RCC 7860 (cell line): ENCODE results near the gene MOB3B.
"Not testable (repeated sequence)": the region's sequence is repeated elsewhere in the genome, so short reads cannot be mapped to it uniquely, and the experiment has no call there.

Experiments
- DNase-seq: peaks from one replicate; pipeline ENCODE4 v3.0.0-alpha.2; 2015; ENCODE audit warnings: low spot score
- FAIRE-seq: peaks from 2 replicates; lab custom pipeline; 2012; peaks lifted over from hg19 to GRCh38; lab: Jason Lieb, UNC

Gene MOB3B

GRCh38 chr9:27451207-27451797 is 78.3 kb downstream of the MOB3B start:
- DNase-seq (no peak), FAIRE-seq (no peak)

- FAIRE-seq = no peak
Measured at GRCh38 chr9:27450752-27451151, 78.9 kb downstream of the MOB3B start.

GRCh38 chr9:27448356-27448755 is 81.3 kb downstream of the MOB3B start:
- not testable (repeated sequence) for FAIRE-seq, DNase-seq

More at GRCh38 chr9:27450752-27451151, 78.9 kb downstream of the MOB3B start:
- DNase-seq = no peak

GRCh38 chr9:27447031-27447683 is 82.5 kb downstream of the MOB3B start:
- DNase-seq (no peak), FAIRE-seq (no peak)

- DNase-seq (no peak), FAIRE-seq (no peak)
Measured at GRCh38 chr9:27445688-27446087, 83.9 kb downstream of the MOB3B start.

- no peak for FAIRE-seq
- no peak for DNase-seq
Measured at GRCh38 chr9:27445057-27445595, 84.5 kb downstream of the MOB3B start.

GRCh38 chr9:27442464-27442863 is 87.2 kb downstream of the MOB3B start:
- FAIRE-seq = no peak
- DNase-seq = no peak

- FAIRE-seq = no peak
Measured at GRCh38 chr9:27441741-27442070, 87.9 kb downstream of the MOB3B start.

GRCh38 chr9:27440888-27441740 is 88.5 kb downstream of the MOB3B start:
- DNase-seq (no peak), FAIRE-seq (no peak)

More at GRCh38 chr9:27441741-27442070, 87.9 kb downstream of the MOB3B start:
- DNase-seq = no peak

GRCh38 chr9:27438522-27438921 is 91.1 kb downstream of the MOB3B start:
- no peak for FAIRE-seq
- DNase-seq = no peak

GRCh38 chr9:27437652-27438373 is 91.8 kb downstream of the MOB3B start:
- DNase-seq (no peak), FAIRE-seq (no peak)

- DNase-seq = no peak
- no peak for FAIRE-seq
Measured at GRCh38 chr9:27436234-27436633, 93.4 kb downstream of the MOB3B start.

- no peak for FAIRE-seq
- no peak for DNase-seq
Measured at GRCh38 chr9:27433631-27434325, 95.8 kb downstream of the MOB3B start.

- FAIRE-seq (no peak), DNase-seq (no peak)
Measured at GRCh38 chr9:27432308-27432707, 97.3 kb downstream of the MOB3B start.

- DNase-seq (no peak), FAIRE-seq (no peak)
Measured at GRCh38 chr9:27431543-27432147, 98.0 kb downstream of the MOB3B start.

GRCh38 chr9:27430750-27431535 is 98.7 kb downstream of the MOB3B start:
- FAIRE-seq (no peak), DNase-seq (no peak)

GRCh38 chr9:27429917-27430316 is 99.7 kb downstream of the MOB3B start:
- FAIRE-seq = no peak
- no peak for DNase-seq

- DNase-seq (no peak), FAIRE-seq (no peak)
Measured at GRCh38 chr9:27429436-27429835, 100.2 kb downstream of the MOB3B start.

GRCh38 chr9:27428551-27428950 is 101.1 kb downstream of the MOB3B start:
- FAIRE-seq (no peak), DNase-seq (no peak)
